GM10266 (cell line): ENCODE results near the gene DDX23.
"Not testable (repeated sequence)": the region's sequence is repeated elsewhere in the genome, so short reads cannot be mapped to it uniquely, and the experiment has no call there.

Source experiments
- DNase-seq: peaks from one replicate; pipeline ENCODE4 v3.0.0; 2012; ENCODE audit errors: extremely low spot score
- TF ChIP-seq, protein P1 (sequence below): IDR thresholded peaks from 2 replicates; pipeline ENCODE4 v1.5.1; 2012; ENCODE audit warnings: mild to moderate bottlenecking, low read depth; ENCODE audit not compliant: control insufficient read depth, insufficient read depth; ENCODE audit errors: missing control alignments

The DDX23 gene

GRCh38 chr12:48852734-48853688, 1.0 kb upstream of the DDX23 start:
- TF ChIP-seq, protein P1, sequence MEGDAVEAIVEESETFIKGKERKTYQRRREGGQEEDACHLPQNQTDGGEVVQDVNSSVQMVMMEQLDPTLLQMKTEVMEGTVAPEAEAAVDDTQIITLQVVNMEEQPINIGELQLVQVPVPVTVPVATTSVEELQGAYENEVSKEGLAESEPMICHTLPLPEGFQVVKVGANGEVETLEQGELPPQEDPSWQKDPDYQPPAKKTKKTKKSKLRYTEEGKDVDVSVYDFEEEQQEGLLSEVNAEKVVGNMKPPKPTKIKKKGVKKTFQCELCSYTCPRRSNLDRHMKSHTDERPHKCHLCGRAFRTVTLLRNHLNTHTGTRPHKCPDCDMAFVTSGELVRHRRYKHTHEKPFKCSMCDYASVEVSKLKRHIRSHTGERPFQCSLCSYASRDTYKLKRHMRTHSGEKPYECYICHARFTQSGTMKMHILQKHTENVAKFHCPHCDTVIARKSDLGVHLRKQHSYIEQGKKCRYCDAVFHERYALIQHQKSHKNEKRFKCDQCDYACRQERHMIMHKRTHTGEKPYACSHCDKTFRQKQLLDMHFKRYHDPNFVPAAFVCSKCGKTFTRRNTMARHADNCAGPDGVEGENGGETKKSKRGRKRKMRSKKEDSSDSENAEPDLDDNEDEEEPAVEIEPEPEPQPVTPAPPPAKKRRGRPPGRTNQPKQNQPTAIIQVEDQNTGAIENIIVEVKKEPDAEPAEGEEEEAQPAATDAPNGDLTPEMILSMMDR: peak; percentile 87
- DNase-seq: peak; percentile 79

DNA sequence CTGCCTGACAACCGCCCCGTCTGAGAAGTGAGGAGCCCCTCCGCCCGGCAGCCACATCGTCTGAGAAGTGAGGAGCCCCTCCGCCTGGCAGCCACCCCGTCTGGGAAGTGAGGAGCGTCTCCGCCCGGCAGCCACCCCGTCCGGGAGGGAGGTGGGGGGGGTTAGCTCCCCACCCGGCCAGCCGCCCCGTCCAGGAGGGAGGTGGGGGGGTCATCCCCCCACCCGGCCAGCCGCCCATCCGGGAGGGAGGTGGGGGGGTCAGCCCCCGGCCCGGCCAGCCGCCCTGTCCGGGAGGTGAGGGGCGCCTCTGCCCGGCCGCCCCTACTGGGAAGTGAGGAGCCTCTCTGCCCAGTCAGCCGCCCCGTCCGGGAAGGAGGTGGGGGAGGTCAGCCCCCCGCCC, 9.9 kb downstream of the DDX23 start:
- not testable (repeated sequence) for DNase-seq

DNA sequence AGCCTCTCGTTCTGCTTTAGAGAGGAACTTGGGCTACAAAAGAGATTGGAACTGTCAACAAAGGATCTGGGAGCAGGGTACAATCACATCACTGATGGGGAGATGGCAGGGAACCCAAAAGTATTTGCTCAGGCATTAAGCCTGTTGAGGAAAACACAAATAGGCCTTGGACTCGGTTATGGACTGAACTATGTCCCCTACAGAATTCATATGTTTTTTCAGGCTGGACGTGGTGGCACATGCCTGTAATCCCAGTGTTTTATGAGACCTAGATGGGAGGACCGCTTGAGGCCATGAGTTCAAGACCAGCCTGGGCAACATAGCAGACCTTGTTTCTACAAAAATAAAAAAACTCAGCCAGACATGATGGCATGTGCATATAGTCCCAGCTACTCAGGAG, 13.9 kb downstream of the DDX23 start:
- no peak for DNase-seq
- TF ChIP-seq, protein P1: no peak

DNA sequence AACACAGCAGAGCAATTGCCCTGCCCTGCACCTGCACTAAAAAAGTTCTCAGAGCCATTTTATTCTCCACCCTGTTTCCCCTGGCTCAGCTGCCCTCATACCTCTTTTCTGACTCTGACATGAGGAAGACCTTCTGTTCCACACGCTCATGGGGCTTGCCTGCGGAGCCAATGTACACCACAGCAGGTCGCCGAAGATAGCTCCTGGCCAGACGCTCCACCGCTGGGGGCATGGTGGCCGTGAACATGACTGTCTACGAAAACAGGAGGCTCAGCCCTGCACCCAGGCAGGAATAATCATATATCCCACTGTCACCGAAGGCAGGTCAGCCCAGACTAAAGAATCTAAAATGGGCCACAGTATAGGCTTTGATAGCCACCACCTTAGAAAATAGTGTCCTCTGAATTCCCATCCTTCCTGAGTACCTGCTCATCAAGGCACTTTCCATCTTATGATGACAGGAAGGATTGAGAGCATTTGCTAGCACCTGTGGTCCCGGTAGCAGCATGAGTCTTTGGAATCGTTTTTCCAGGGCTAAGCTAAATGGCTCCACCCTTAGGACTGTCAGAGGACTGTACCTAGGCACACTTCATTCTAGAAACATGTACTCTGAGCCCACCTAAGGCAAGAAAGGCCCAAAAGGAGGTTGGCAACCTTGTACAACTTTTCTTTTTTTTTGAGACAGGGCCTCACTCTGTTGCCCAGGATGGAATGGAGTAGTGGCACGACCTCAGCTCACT, 19.5 kb downstream of the DDX23 start:
- TF ChIP-seq, protein P1: no peak

DNA sequence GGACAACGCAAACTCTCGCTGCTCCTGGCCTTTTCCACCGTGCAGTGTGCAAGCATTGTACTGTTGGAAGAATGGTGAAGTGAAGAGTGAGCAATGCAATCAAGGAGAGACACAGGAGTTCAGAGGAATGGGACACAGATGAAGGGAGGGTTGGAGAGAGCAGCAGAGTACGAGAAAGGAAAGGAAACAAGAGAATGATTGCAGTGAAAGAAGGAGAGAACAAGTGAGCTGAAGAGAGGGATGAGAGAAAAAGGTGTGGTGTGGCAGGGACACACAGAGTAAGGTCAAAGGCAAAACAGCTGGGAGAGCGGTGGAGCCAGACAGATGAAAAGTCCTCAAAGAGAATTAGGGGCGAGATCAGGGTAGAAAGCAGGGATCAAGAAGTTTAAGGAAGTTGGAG, 20.7 kb downstream of the DDX23 start:
- DNase-seq: no peak
- TF ChIP-seq, protein P1: no peak

More for the DNA sequence above, 19.5 kb downstream of the DDX23 start:
- DNase-seq: no peak

DNA sequence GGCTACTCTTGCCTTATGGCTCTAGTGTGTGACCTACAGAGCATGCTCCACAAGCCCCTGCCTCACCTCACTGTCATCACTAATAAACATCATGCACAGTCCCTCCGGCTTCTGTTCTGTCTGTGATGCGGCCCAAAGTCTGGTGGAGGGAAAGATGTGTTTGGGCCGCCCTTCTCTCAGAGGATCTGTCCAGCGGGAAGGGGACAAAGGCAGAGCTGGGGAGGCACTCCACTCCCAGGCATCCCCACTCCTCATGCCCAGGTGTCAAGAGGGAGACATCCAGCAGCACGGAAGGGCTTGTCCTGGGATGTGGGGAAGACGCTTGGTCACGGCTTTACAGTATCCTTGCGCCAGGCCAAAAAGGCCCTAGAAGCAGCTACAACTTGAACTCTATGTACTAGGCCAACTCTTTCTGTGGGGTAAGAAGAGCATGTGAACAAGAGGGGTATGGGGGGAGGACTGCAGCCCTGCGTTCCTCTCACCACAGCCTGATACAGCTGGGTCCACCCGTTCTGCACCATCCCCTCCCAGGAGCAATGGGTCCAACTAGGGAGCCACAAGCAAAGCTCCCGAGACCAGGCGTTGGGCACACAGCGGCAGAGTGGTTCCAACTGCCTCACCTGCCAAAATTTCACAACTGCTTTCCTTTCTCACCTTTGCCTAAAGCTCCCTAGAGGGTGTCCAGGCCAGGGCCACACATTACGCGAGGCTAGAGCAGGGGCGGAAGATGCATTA, 23.0 kb downstream of the DDX23 start:
- DNase-seq: no peak
- TF ChIP-seq, protein P1: no peak

DNA sequence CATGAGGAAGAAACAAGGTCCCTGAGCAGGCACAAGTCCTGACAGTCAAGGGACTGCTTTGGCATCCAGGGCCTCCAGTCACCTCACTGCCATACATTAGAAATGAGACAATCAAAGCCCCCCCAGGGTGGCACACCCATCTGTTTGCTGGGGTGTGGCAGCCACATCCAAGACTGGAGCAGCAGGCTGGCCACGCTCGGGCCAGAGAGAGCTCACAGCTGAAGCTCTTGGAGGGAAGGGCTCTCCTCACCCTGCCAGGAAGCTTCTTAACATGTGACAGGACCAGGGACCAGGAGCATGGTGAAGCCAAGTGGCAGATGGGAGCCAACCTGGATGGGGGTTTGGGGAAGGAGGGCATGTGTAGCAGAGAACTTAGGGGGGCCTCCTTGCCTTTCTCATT, 23.7 kb downstream of the DDX23 start:
- DNase-seq: no peak
- TF ChIP-seq, protein P1: no peak
